IMR-90 (cell line): ENCODE measurements around the gene TRIM44. TPM values are rescaled to one million over a fixed set of nuclear protein-coding genes. Genes with fewer than 3 reads are reported as not detected.

Experiments
- ATAC-seq: fragments of 200-7000 bp; cut with Tn5 transposase; 2 replicates; pipeline ENCODE4 v1.9.1; 2020; ENCODE audit warnings: low read depth, mild to moderate bottlenecking, moderate library complexity
- BruUV-seq: library from RNA; stranded (reverse); fragments of 400-500 nt; replicated peaks from 2 replicates; lab custom pipeline; 2021; lab: Mats Ljungman, UMichigan
- CTCF ChIA-PET: fragments of 300-600 bp; formaldehyde crosslinking; extraction: SDS; loops from one replicate; lab custom pipeline; 2021; ENCODE audit warnings: antibody characterized with exemption; lab: Yijun Ruan, JAX
- POLR2A ChIA-PET: fragments of 300-600 bp; sonication (Branson Sonifier 250); formaldehyde crosslinking; loops from one replicate; lab custom pipeline; 2022; ENCODE audit warnings: antibody characterized with exemption; ENCODE audit not compliant: unreplicated experiment; lab: Charles Lee
- DNase-seq: peaks from one replicate; pipeline ENCODE4 v3.0.0; 2013
- H2AFZ ChIP-seq: replicated peaks from 2 replicates; pipeline ENCODE3; 2013; ENCODE audit warnings: low read length, mild to moderate bottlenecking; ENCODE audit not compliant: poor library complexity
- H2AK5ac ChIP-seq: 2 replicates; pipeline ENCODE4 v1.6.1; 2013; ENCODE audit warnings: low read depth, low read length, inconsistent platforms
- H2AK9ac ChIP-seq: replicated peaks from 2 replicates; pipeline ENCODE3; 2013; ENCODE audit warnings: mild to moderate bottlenecking, low read depth, low read length, moderate library complexity; ENCODE audit not compliant: poor library complexity
- H2BK120ac ChIP-seq: 2 replicates; pipeline ENCODE4 v1.6.1; 2013; ENCODE audit warnings: low read depth, low read length, inconsistent platforms
- H2BK15ac ChIP-seq: 3 replicates; pipeline ENCODE4 v1.6.1; 2013; ENCODE audit warnings: low read depth, low read length, inconsistent platforms
- H2BK20ac ChIP-seq: 2 replicates; pipeline ENCODE4 v1.6.1; 2013; ENCODE audit warnings: low read depth, mild to moderate bottlenecking, inconsistent platforms, low read length, moderate library complexity
- H2BK5ac ChIP-seq: 2 replicates; pipeline ENCODE4 v1.6.1; 2013; ENCODE audit warnings: mild to moderate bottlenecking, low read depth, low read length, inconsistent platforms; ENCODE audit not compliant: poor library complexity, severe bottlenecking
- H3K14ac ChIP-seq: replicated peaks from 2 replicates; pipeline ENCODE4 v1.6.1; 2013; ENCODE audit warnings: low read depth, low read length, inconsistent platforms
- H3K18ac ChIP-seq: 2 replicates; pipeline ENCODE4 v1.6.1; 2013; ENCODE audit warnings: low read depth, low read length, control low read depth
- H3K23ac ChIP-seq: 2 replicates; pipeline ENCODE4 v1.6.1; 2013; ENCODE audit warnings: low read depth, low read length, inconsistent platforms
- H3K27ac ChIP-seq: 2 replicates; pipeline ENCODE4 v1.5.1; 2013; ENCODE audit warnings: mild to moderate bottlenecking, control low read depth, low read length; ENCODE audit not compliant: insufficient read depth
- H3K27me3 ChIP-seq: 2 replicates; pipeline ENCODE4 v1.6.1; 2013; ENCODE audit warnings: low read length; ENCODE audit not compliant: control insufficient read depth, insufficient read depth
- H3K36me3 ChIP-seq: 2 replicates; pipeline ENCODE4 v1.6.1; 2013; ENCODE audit warnings: low read length, mixed read lengths; ENCODE audit not compliant: control insufficient read depth, insufficient read depth
- H3K4ac ChIP-seq: 2 replicates; pipeline ENCODE4 v1.6.1; 2013; ENCODE audit warnings: low read depth, low read length, inconsistent platforms
- H3K4me1 ChIP-seq: 2 replicates; pipeline ENCODE4 v1.6.1; 2013; ENCODE audit warnings: low read length, mixed read lengths; ENCODE audit not compliant: control insufficient read depth, insufficient read depth
- H3K4me2 ChIP-seq: 2 replicates; pipeline ENCODE4 v1.6.1; 2013; ENCODE audit warnings: low read depth, mild to moderate bottlenecking, control low read depth, low read length, moderate library complexity
- H3K4me3 ChIP-seq: 2 replicates; pipeline ENCODE4 v1.5.1; 2013; ENCODE audit warnings: low read depth, mild to moderate bottlenecking, control low read depth, low read length, moderate library complexity; ENCODE audit not compliant: insufficient read depth
- H3K56ac ChIP-seq: 2 replicates; pipeline ENCODE4 v1.6.1; 2013; ENCODE audit warnings: low read length, inconsistent platforms; ENCODE audit not compliant: insufficient read depth; ENCODE audit errors: extremely low read depth
- H3K79me1 ChIP-seq, 2 experiments: 2 replicates each; pipeline ENCODE4 v1.6.1; 2013; ENCODE audit warnings: low read length in 2 of 2, inconsistent platforms in 1 of 2, low read depth in 1 of 2
- H3K9ac ChIP-seq: 2 replicates; pipeline ENCODE4 v1.6.1; 2013; ENCODE audit warnings: low read depth, low read length, control low read depth
- H3K9me1 ChIP-seq: 2 replicates; pipeline ENCODE4 v1.6.1; 2013; ENCODE audit warnings: low read length, inconsistent platforms; ENCODE audit not compliant: insufficient read depth
- H3K9me3 ChIP-seq: 2 replicates; pipeline ENCODE4 v1.6.1; 2013; ENCODE audit warnings: low read length; ENCODE audit not compliant: control insufficient read depth, insufficient read depth
- H4K20me1 ChIP-seq: 2 replicates; pipeline ENCODE4 v1.6.1; 2013; ENCODE audit warnings: low read length, inconsistent platforms; ENCODE audit not compliant: insufficient read depth
- H4K5ac ChIP-seq: 2 replicates; pipeline ENCODE4 v1.6.1; 2013; ENCODE audit warnings: mild to moderate bottlenecking, low read depth, low read length, control low read depth
- H4K8ac ChIP-seq, 2 experiments: 2 replicates each; pipeline ENCODE4 v1.6.1; 2013; ENCODE audit warnings: low read depth in 2 of 2, low read length in 2 of 2, control low read depth in 1 of 2, inconsistent platforms in 1 of 2
- H4K91ac ChIP-seq: 2 replicates; pipeline ENCODE4 v1.6.1; 2013; ENCODE audit warnings: low read depth, low read length, inconsistent platforms; ENCODE audit not compliant: insufficient read depth
- BHLHE40 ChIP-seq: fragments of 150-350 bp; IDR thresholded peaks from 2 replicates; pipeline ENCODE4 v1.6.1; 2016; ENCODE audit warnings: mild to moderate bottlenecking, low read depth, low read length
- CHD1 ChIP-seq: IDR thresholded peaks from 2 replicates; pipeline ENCODE4 v1.6.1; 2012; ENCODE audit warnings: low read depth, low read length, improper control_type of control experiment
- FOS ChIP-seq: fragments of 150-350 bp; IDR thresholded peaks from 2 replicates; pipeline ENCODE4 v1.6.1; 2016; ENCODE audit warnings: low read depth, low read length
- MAFK ChIP-seq: IDR thresholded peaks from 2 replicates; pipeline ENCODE4 v1.6.1; 2012; ENCODE audit warnings: low read depth, low read length, improper control_type of control experiment
- MAZ ChIP-seq: IDR thresholded peaks from 2 replicates; pipeline ENCODE4 v1.6.1; 2012; ENCODE audit warnings: low read depth, mild to moderate bottlenecking, low read length, improper control_type of control experiment, moderate library complexity, borderline replicate concordance
- MXI1 ChIP-seq: IDR thresholded peaks from 2 replicates; pipeline ENCODE4 v1.6.1; 2012; ENCODE audit warnings: low read depth, mild to moderate bottlenecking, low read length, moderate library complexity, borderline replicate concordance
- NFE2L2 ChIP-seq: fragments of 150-350 bp; IDR thresholded peaks from 2 replicates; pipeline ENCODE4 v1.6.1; 2016; ENCODE audit warnings: low read depth, mild to moderate bottlenecking, low read length
- POLR2A ChIP-seq: IDR thresholded peaks from 2 replicates; pipeline ENCODE4 v1.6.1; 2012; ENCODE audit warnings: mild to moderate bottlenecking, low read depth, low read length
- RAD21 ChIP-seq: IDR thresholded peaks from 2 replicates; pipeline ENCODE4 v1.6.1; 2012; ENCODE audit warnings: low read length, improper control_type of control experiment
- RCOR1 ChIP-seq: IDR thresholded peaks from 2 replicates; pipeline ENCODE4 v1.6.1; 2012; ENCODE audit warnings: mild to moderate bottlenecking, low read length, improper control_type of control experiment; ENCODE audit not compliant: insufficient replicate concordance
- RFX5 ChIP-seq: IDR thresholded peaks from 2 replicates; pipeline ENCODE4 v1.8.0; 2012; ENCODE audit warnings: low read depth, mild to moderate bottlenecking, low read length, moderate library complexity
- WGBS, 2 experiments: methylation state at CpG; one replicate each; pipeline versions ENCODE4 v1.1.5 to v1.1.7; 2013; ENCODE audit warnings: missing lambda C conversion rate in 2 of 2; ENCODE audit not compliant: insufficient read length in 1 of 2; ENCODE audit errors: extremely low coverage in 2 of 2; 5-methylcytosine and 5-hydroxymethylcytosine counted together
- dilution Hi-C: fragments of 300-500 bp; cut with HindIII; formaldehyde crosslinking; loops from one replicate; pipeline ENCODE4 v1.14.3; 2018; ENCODE audit warnings: low sequenced_read_pairs; ENCODE audit not compliant: unreplicated experiment
- in situ Hi-C: fragments of 300-500 bp; cut with MboI; formaldehyde crosslinking; loops from 3 replicates; pipeline ENCODE4 v1.14.3; 2019; ENCODE audit warnings: low sequenced_read_pairs, inconsistent platforms, mixed read lengths
- intact Hi-C: fragments of 100-400 bp; cut with micrococcal nuclease; formaldehyde crosslinking; loops from 2 replicates; pipeline ENCODE4 v1.10.0; 2022
- polyA plus RNA-seq, 3 experiments: library from polyadenylated mRNA; depleted of rRNA; stranded (reverse); fragments of >200 nt; gene quantifications; 2 replicates each; pipeline ENCODE4 v1.2.3, GENCODE V29; 2012; ENCODE audit warnings: low replicate concordance in 1 of 3
- total RNA-seq: library from RNA; depleted of rRNA; stranded (reverse); fragments of >200 nt; gene quantifications from 2 replicates; pipeline ENCODE4 v1.2.3, GENCODE V29; 2012
- TF ChIP-seq, protein P1 (sequence below): fragments of 150-350 bp; IDR thresholded peaks from 2 replicates; pipeline ENCODE4 v1.6.1; 2016; ENCODE audit warnings: low read depth, mild to moderate bottlenecking, low read length, moderate library complexity, borderline replicate concordance
- TF ChIP-seq, protein P2 (sequence below): conservative IDR thresholded peaks from 2 replicates; pipeline ENCODE4 v1.5.1; 2012; ENCODE audit warnings: mild to moderate bottlenecking, low read depth, low read length, improper control_type of control experiment
- TF ChIP-seq, protein P3 (sequence below): fragments of 150-350 bp; IDR thresholded peaks from 2 replicates; pipeline ENCODE4 v1.6.1; 2017; ENCODE audit warnings: mild to moderate bottlenecking, antibody characterized with exemption, low read length, low read depth

Gene TRIM44
- total and polyA plus RNA-seq, 2 of the 4 experiments (the other 2 are of a cell fraction) = 50.7 to 104 TPM

DNA sequence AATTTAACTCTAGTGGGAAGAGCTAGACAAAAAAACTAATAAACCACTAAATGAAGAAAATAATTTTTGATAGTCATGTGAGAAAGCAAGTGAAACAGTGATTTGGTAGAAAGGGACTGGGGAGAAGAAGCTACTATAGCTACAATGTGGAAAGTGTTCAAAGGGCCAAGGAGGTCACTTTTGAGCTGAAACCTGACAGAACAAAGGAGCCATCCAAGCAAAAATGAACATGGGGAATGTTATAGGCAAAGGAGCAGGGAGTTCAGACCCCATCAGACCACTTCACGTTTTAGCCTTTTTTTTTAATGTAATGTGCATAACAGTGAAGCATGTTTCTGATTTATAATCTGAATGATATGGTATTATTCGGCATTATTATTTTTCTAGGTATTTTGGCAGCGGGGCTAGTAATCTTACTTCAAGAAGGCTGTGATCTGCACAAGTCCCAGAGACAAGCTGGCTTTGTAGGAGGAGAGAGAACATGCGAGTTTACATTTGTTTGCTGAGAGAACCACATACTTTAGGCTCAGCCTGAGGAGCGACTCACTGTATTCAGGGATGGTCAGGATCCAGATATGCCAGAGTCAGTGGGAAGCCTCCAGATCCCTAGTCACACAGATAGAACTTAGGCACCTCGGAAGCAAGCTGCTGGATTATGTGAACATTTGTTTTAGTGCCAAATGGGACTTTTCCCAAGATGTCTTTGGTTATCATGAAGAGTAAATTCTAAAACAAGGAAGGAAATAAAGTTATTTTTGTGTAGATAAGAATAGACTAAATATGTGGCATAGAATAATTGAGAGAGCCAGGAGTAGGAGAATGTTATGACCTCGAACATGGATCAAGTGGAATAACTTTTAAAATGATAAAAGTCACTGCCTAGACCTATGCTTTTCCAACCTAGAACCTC, 118.6 kb downstream of the TRIM44 start:
- no peak overlapping the region for H2AK9ac ChIP-seq
- H3K9me3 ChIP-seq = peaks cover 3% of the 10 kb centered on the region; the same call in 1 of the 2 replicates
- H4K91ac ChIP-seq = no peak overlapping the region
- H4K5ac ChIP-seq = no peak overlapping the region; the same call in 1 of the 2 replicates
- WGBS, 2 experiments = 42% methylated on average over 3 of the region's 7 CpGs; no CpG with 5 or more reads in 1 of the 2 experiments
- intact Hi-C loops (no loop called here), in situ Hi-C loops (no loop called here), dilution Hi-C loops (no loop called here)
- H3K9ac ChIP-seq = no peak overlapping the region
- peaks cover 25 to 51% of the 10 kb centered on the region in 2 experiments for H3K79me1 ChIP-seq
- H4K8ac ChIP-seq = no peak overlapping the region
- peaks cover 26% of the 10 kb centered on the region for H4K20me1 ChIP-seq
- H3K4me2 ChIP-seq = no peak overlapping the region
- BruUV-seq = no TSS peak
- ATAC-seq (peak; percentile 98), DNase-seq (peak; percentile 89)
- CTCF ChIA-PET = interaction anchor here (0.6 to 1.5 kb wide), 4 partner anchors 18 to 294 kb away, joined by 3 to 7 read pairs (median 4); no protein-coding TSS in a partner anchor
- no peak overlapping the region for H2BK5ac ChIP-seq
- no peak overlapping the region for H2BK15ac ChIP-seq
- no peak overlapping the region for H3K56ac ChIP-seq
- no peaks in the 10 kb centered on the region for H3K36me3 ChIP-seq
- H2BK120ac ChIP-seq = no peak overlapping the region
- peaks cover 8% of the 10 kb centered on the region for H3K9me1 ChIP-seq
- H3K14ac ChIP-seq = no peak overlapping the region
- no peak overlapping the region for H3K4me3 ChIP-seq
- POLR2A ChIA-PET = no interaction called here
- no peaks in the 10 kb centered on the region for H3K27me3 ChIP-seq
- H3K27ac ChIP-seq = no peak overlapping the region
- no peak overlapping the region for H2AK5ac ChIP-seq
- no peak overlapping the region for H2AFZ ChIP-seq
- H3K4ac ChIP-seq = no peak overlapping the region
- H3K23ac ChIP-seq = no peak overlapping the region
- peaks cover 2% of the 10 kb centered on the region; the same call in 1 of the 2 replicates for H3K4me1 ChIP-seq
- no peak overlapping the region for H3K18ac ChIP-seq
- no peak overlapping the region for H2BK20ac ChIP-seq
- TF ChIP-seq NFE2L2 (no peak), POLR2A (no peak), CHD1 (no peak), FOS (no peak), RFX5 (no peak), MXI1 (no peak), MAFK (no peak), BHLHE40 (no peak), RAD21 (no peak), MAZ (no peak), RCOR1 (no peak)
- TF ChIP-seq, protein P1, sequence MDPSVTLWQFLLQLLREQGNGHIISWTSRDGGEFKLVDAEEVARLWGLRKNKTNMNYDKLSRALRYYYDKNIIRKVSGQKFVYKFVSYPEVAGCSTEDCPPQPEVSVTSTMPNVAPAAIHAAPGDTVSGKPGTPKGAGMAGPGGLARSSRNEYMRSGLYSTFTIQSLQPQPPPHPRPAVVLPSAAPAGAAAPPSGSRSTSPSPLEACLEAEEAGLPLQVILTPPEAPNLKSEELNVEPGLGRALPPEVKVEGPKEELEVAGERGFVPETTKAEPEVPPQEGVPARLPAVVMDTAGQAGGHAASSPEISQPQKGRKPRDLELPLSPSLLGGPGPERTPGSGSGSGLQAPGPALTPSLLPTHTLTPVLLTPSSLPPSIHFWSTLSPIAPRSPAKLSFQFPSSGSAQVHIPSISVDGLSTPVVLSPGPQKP = no peak
- TF ChIP-seq, protein P2, sequence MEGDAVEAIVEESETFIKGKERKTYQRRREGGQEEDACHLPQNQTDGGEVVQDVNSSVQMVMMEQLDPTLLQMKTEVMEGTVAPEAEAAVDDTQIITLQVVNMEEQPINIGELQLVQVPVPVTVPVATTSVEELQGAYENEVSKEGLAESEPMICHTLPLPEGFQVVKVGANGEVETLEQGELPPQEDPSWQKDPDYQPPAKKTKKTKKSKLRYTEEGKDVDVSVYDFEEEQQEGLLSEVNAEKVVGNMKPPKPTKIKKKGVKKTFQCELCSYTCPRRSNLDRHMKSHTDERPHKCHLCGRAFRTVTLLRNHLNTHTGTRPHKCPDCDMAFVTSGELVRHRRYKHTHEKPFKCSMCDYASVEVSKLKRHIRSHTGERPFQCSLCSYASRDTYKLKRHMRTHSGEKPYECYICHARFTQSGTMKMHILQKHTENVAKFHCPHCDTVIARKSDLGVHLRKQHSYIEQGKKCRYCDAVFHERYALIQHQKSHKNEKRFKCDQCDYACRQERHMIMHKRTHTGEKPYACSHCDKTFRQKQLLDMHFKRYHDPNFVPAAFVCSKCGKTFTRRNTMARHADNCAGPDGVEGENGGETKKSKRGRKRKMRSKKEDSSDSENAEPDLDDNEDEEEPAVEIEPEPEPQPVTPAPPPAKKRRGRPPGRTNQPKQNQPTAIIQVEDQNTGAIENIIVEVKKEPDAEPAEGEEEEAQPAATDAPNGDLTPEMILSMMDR = no peak
- TF ChIP-seq, protein P3, sequence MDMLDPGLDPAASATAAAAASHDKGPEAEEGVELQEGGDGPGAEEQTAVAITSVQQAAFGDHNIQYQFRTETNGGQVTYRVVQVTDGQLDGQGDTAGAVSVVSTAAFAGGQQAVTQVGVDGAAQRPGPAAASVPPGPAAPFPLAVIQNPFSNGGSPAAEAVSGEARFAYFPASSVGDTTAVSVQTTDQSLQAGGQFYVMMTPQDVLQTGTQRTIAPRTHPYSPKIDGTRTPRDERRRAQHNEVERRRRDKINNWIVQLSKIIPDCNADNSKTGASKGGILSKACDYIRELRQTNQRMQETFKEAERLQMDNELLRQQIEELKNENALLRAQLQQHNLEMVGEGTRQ = no peak
